GM19043 (cell line): ENCODE results near the gene SORCS3.

Source experiments
- ATAC-seq: cut with Tn5 transposase; IDR thresholded peaks from one replicate; pipeline ENCODE4 v1.9.1; 2021; ENCODE audit warnings: low read depth; ENCODE audit not compliant: unreplicated experiment

The SORCS3 gene

DNA sequence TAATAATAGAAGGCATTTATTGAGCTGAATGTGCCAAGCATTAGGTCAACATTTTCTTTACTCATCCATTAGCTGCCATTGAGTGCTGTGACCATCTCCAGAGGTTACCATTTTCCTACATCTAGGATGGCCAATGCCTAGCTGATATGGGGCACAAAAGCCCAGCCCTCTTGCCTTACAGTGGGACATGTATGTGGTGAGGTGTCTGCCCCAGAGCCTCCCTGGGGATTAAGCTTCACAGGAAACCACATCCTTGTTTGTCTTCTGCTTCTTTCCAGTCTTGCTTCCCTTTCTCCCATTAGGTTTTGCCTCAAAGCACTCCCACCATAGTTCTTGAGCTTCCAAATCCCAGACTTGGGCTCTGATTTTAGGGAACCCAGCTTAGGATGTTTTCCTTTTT lies 258.7 kb downstream of the SORCS3 start:
- no peak for ATAC-seq

DNA sequence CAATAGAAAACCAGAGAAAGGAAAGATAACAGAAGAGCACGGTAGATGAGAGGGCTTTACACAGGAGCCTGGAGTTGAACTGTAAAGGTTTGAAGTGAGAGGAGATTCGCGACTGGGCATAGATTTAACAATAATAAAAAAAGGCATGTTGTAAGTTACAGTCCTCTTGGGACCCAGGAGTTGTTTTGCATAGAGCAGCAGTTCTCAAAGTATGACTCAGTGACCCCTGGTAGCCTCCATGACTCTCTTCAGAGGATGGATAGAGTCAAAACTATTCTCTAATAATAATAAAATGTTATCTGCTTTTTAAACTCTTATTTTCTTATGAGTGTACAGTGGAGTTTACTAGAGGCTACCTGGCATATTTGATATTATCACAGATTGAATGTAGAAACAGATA lies 262.3 kb downstream of the SORCS3 start:
- ATAC-seq, result no peak

DNA sequence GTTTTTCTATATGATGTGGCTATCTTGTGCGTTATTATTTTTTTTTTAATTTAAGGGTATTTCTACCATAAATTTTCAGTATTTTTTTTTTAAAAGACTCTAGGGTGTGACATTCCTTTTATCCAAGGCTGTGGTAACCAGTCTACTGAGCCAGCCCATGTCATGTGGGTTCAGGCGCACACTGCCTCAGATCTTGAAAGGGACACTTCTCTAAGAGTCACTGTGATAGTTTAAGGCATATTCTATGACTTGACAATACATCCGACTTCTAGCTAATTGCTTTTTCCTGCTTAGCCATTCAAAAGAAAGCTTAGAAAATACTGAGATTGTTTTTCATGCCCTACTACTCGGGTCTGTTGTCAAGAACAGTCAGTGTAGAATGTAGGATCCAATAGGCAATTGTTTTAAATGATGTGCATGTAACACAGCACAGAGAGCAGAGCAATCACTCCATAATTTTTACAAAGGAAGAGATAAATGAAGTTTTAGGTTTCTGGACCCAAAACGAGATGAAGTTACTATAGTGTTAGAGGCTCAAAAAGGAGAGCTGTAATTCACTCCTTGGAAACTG lies 263.7 kb downstream of the SORCS3 start:
- ATAC-seq, result no peak

DNA sequence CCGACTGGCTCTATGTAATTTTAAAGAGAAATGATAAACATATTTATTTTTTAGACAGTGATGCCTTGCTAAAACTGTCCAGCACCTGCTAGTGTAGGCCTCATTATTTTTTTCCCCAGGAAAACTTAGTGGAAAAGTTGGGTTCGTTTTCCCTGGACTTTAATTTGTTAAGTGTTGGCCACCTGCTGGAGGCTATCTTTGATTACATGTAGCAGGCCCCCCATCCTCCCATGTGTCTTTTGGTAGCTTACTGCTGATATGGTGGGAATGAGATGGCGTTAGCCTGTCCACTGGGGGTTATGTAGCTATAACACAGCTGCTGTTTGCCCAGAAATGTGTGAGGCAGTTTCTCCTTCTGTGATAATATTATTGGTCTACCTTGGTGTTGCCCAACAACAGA lies 265.0 kb downstream of the SORCS3 start:
- ATAC-seq, result no peak

DNA sequence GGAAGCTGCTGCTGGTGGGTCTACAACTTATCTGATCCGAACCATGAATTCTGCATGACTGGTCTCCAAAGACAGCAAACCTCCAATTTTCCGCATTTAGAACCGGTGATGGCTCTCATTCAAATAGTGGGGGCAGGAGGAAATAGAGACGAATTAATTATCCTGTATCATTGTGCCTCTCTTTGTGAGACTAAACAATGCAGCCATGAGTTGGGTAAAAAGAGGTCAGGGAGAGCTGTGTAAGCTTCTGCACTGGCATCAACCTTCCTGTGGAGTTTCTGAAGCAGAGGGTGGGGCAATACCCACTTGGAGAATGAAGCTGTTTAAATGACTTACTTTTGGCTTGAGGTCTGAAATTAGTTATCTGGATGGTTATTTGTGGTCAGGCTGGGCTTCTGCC lies 266.4 kb downstream of the SORCS3 start:
- ATAC-seq, result no peak

DNA sequence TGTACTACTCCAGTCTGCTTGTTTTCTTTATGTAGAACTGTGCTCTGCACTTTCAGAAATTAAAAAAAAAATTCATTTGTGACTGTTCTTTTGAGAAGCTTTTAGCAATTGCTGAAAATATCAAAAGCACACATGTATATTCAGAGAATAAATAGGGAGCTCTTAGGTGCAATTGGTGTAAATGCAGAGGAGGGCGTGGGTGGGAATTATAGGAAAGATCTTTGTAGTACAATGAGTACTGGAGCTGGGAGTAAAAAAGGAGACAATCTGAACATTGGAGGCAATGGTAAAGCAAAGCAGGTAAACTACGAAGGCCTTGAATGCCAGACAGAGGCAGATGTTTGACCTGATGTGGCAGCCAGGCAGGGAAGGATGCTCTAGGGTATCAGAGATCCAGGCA lies 267.5 kb downstream of the SORCS3 start:
- ATAC-seq, result no peak

DNA sequence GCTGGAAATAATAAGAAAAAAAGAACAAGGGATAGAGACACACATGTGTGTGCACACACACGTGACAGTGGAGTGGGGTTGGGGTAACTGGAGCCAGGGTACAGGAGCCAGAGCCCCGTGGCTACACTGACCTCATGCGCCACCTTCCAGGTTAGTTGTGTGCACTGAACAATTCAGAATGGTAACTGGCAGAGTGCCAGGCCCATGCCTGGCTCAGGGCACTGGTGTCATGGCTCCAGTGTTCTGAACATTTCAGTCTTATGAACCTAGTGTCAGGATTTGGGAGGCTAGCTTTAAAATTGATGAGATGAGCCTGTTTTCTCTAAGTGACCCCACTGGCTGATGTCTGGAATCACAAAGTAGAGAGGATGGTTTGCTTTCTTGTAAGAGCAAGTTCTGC lies 269.6 kb downstream of the SORCS3 start:
- no peak for ATAC-seq

DNA sequence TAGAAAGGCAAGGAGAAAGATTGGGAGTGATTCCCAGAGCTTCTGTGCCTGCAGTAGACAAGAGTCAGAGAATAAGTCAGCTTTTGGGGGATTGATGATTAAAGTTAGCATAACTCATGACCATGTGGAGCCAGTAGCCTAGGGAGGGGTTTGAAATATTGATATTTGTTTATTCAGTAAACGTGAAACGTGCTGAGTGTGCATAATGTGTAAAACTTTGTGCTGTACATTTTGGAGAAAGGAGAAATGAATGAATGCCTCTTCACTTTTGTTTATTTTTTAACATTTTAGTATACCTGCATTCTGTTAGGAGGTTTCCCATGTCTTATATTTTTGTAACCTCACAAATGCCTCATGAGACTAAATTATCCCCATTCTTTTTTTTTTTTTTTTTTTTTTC lies 272.3 kb downstream of the SORCS3 start:
- no peak for ATAC-seq

DNA sequence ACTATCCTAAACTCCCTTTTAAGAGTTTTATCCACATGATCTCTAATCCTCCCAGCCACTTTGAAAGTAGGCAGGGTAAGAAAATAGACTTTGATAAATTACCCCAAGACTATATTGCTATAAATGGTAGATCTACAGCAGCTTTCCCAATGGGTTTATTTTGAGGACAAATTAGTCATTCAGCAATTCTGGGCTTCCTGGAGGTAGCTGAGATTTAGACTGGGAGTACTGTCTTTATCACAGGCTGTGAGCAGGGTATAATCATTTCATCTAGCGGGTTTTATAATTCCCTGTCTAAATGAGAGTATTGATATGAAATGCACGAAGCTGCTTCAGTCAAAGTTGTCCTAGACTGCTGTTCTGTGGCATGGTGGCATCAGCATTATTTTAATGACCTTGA lies 279.4 kb downstream of the SORCS3 start:
- ATAC-seq, result no peak

DNA sequence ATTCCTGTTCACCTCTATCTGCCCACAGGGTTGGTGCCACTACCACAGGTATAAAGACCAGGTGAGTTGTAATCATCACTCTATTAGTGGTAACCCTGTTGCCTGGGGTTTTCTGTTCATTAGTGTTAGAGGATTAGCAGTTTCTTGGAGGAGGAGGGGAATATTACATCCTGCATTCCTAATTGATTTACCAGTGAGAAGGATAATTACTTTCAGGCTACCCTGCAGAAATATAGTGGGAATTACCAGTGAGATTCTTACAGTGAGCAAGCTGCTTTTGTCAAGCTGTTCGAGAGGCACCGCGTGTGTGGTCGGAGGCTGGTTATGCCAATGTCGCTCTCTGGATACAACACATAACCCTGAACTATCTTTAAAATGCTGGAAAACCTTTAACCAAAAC lies 280.7 kb downstream of the SORCS3 start:
- no peak for ATAC-seq

DNA sequence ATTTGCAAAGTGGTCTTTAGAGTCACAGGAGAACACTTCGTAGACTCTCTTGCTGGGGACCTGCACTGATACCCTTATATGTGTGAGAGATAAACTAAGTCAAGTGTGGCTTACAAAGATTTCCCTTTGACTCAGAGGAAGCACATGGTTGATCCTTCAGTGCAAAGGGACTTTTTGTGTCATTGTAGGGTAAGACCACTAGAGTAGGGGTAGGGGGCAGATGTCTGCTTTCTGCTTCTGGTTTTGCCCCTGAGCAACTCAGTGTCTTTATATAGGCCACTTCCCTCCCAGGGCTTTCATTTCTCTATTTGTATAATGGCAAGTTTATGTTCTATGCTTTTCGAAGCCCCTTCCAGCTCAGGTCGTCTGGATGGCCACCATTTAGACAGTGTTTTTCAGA lies 281.7 kb downstream of the SORCS3 start:
- ATAC-seq, result no peak

DNA sequence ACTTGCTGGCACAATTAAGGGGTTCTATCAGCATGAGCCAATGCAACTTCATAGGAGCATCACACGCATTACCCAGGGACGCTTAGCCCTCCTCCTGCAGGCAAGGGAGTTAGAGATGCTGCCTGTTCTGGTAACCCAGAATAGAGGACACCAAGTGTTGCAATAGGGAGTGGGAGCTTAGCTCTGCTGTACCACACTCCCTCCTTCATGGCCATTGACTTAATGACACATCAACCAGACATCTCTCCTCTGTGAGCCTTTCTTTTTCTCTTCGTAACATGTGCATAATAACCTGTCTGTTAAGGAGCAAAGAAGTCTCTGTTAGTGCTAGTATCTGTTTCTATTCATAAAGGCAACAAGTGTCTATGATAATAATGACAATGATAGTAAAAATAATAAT lies 282.4 kb downstream of the SORCS3 start:
- no peak for ATAC-seq

DNA sequence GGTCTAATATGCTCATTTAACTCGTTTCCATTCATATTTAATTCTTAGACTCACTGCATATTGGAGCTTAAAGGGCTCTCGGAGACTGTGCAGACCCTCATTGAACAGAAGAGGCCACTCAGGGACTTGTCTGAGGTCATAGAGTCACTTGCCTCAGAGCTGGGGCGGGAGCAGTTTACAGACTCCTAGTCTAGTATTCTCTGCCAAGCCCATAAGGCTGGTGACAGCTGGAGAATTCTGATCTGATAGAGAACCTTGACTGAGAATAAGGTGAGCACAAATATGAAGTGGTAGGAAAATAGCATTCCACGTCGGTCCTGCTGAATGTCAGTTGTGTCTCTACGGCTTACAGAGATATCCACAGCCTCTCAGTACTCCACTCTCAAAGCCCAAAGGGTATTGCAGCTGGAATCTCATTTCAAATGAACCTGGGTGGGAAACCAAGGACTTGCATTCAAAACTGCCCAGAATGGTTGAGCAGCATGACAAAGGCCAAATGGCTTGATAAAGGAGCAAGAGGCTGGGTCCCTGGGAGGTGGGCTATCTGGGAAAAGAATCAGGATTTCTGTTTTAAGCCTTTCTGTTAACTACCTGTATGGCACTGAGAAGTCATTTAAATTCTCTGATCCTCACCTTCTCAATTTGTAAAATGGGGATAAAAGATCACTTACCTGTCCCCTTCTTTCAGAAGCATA lies 283.2 kb downstream of the SORCS3 start:
- ATAC-seq, result no peak

DNA sequence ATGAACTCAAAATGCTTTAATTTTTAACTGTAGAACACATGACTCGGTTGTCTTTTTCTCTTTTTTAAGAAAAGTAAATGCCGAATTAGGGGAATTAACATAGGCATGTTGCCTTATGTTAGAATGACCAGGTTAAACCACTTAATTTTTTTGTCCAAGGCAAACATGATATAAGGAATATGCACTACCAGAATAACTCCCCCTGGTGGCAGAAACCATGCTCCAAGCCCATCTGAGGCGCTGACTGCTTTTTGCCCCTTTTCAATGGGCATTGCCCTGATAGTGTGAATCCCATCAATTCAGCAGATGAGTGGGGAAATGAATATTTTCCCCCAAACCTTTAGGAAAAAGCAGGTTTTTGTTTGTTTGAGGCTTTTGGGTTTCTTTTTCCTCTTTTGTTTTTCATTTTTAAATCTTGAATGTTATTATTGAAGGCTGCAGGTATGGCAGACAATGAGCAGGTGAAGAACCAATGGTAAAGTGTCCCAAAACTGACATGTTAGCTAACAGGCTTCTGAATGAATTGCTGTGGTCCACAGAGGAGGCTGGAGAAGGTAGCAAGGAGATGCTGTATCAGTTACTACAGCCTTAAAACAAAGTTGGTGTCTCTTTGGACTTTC lies 284.3 kb downstream of the SORCS3 start:
- no peak for ATAC-seq

DNA sequence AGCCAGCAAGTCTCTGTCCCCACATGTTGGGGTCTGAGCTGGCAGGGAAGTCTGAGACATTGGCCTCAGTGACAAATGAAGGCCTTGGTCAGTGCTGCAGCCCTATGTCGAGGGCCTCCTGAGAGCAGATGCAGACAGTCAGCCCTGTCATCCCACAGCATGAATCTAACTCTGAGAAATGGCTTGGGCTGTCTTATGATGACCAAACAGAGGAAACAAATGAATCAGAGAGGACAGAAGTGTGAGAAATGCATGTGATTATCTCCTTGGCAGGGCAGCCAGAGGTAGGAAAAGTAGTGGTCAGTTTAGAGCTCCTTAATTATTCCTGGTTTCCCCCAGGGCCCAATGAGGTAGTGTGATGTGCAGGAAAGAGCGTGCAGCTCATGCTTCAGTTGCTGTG lies 287.6 kb downstream of the SORCS3 start:
- no peak for ATAC-seq

DNA sequence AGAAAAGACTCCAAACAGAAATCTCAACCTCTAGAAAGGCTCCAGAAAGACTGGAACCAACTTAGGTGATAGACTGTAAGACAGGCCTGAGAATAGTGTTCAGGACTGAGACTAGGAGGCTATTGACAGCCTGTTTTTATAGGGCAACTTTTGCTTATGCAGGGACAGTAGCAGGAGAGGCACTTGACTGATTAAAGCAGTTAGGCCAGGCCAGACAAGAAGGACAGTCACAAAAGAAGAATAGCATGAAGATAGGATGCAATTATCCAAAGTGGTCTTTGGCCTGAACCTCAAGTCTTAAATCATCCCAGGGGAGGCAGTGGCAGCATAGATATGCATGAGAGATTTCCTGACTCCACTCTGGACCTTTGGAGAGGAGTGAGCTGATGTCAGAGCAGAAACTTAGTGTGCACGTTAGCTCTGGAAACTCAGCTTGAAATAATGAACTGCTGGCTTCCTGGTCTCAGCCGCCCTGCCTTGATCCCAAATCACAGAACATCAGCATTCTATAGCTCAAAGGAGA lies 290.6 kb downstream of the SORCS3 start:
- ATAC-seq, result no peak

DNA sequence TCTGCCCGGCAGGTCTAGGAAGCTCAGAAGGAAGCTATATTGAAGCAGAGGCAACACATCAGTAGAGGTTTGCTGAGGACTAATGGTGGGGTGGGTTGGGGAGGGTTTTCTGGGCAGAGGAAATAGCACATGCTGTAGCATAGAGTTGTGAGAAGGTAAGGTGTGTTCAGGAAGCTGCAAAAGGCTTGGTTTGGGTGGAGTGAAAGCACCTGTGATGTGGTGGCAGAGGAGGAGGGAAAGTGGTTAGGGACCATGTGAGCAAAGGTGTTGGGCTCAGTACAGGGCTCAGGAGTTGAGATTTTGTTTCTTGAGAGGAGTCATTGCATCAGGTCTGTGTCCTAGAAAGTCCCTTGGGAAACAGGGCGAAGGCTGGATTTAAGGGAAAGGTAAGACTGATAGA lies 294.6 kb downstream of the SORCS3 start:
- ATAC-seq, result no peak

DNA sequence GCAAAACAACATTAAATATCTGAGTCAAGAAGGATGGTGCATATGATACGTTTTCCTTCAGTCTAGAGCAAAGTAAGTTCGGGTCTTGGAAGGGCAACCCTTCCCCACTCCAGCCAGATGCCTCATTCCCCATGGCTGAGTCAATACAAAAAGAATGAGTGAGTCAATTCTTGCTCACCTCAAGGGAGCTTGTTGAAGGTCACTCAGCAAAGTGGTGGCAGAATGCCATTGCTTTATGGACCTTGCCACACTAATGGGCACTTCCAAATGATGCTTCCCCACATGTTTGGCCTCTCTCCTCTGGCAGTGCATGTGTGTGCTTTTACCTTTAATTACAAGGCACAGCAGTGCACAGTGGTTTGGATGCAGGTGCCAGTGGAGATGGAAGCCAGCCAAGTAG lies 296.5 kb downstream of the SORCS3 start:
- ATAC-seq, result no peak

DNA sequence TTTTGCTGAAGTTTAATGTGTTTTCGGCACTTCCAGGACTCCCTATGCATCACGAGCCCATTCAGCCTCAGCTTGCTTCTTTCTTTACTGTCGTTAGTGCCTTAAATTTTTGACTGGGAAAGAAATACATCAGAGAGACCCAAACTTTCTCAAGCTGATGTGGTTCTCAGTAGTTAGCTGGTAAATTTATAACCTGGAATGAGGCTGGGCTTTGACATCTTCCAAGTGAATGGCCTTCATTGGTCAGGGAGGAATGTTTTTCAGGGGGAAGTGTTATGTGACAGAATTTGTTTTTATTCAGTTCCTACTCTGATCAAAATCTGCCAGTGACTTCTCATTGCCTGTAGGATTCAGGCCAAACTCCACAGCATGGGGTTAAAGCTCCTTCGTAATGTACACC lies 296.9 kb downstream of the SORCS3 start:
- ATAC-seq, result no peak

DNA sequence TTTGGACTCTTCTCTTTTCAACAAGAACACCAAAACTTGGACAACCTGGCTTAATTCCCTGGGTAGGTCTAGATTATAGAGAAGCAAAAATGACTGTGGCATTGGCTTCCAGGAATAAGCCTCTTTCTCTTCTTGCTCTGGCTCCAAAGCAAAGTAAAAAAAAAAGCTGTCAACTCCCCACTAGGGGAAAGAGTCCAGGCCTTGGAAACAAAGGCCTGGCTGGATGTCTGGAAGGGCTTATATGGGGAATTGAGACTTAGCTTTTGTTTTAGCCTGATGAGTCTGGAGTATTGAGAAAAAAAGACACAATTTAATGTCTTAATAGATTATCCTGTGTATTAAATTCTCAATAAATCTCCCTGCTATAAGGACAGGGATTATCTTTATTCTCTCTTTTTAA lies 300.6 kb downstream of the SORCS3 start:
- ATAC-seq, result no peak

DNA sequence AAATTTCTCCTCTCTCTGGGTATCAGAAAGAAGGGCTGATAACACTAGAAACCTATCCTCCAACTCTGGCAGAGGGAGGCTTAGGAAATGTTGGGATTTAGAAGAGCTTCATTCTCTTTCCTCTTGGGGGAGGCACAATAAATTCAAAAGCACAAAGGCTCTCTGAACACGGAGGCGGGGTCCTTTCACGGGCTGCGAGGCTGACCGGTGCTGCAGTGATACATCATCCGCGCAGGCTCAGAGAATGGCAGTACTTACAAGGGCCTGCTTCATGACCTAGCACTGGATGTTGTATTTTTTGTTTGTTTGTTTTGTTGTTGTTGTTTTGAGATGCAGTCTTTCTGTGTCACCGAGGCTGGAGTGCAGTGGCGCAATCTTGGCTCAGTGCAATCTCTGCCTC lies 306.2 kb downstream of the SORCS3 start:
- ATAC-seq, result no peak

DNA sequence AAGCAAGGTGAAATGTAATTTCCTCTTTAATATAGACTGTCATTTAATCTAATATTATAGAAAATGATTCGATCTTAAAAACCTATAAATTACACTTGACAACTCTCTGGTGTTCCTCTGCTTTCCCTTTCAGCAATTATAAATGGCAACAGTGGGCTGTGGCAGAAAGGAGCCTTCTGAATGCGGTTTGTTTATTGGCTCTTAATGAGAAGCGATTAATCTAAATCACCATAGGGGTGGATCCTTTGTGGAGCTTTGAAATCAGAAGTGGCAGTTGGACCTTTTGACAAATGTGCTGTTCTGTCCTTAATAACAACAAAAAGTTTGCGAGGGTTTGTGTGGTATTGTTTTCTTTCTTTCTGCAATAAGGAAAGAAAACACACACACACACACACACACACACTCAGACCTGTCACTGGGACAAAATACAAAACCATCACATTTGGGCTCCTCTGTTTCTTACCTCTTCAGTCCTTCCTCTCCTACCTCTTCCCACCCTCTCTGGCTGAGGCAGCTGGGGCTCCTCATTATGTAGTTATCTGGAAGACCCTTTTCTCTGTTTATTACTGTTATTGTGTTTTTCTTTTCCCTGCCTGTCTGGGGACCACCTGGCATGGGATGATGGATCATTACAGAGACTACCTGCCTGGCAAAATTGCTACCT lies 316.2 kb downstream of the SORCS3 start:
- no peak for ATAC-seq
